Transverse colon (tissue), 4 donors: ENCODE data around the gene ICE2.

Experiments
- CTCF ChIP-seq, 5 experiments: fragments of 200-600 bp in 3 of 5; fragments of 450-650 bp in 2 of 5; sonication (generic) in 3 of 5; IDR thresholded peaks; 1 replicate in 2 of 5; 2 replicates in 3 of 5; pipeline ENCODE4 v1.5.1; 2016 to 2017; ENCODE audit warnings: antibody characterized with exemption in 5 of 5, inconsistent platforms in 3 of 5, mild to moderate bottlenecking in 2 of 5, moderate library complexity in 1 of 5
- EP300 ChIP-seq: sonication (generic); formaldehyde crosslinking; IDR thresholded peaks from one replicate; pipeline ENCODE4 v1.6.1; 2017; ENCODE audit warnings: antibody characterized with exemption, low read depth
- POLR2A ChIP-seq: fragments of 450-650 bp; IDR thresholded peaks from one replicate; pipeline ENCODE4 v1.6.1; 2016; ENCODE audit warnings: antibody characterized with exemption, mild to moderate bottlenecking, moderate library complexity
- POLR2AphosphoS5 ChIP-seq, 3 donors: sonication (generic); formaldehyde crosslinking; IDR thresholded peaks; one replicate each; pipeline ENCODE4 v1.6.1; 2016; ENCODE audit warnings: antibody characterized with exemption in 3 of 3

- TF ChIP-seq CTCF (IDR thresholded peaks at IDR 0.05) (no peak), EP300 (no peak), POLR2A (no peak), POLR2AphosphoS5 (IDR thresholded peaks at IDR 0.05) (no peak)
Observed at GRCh38 chr15:60396560-60396957, 82.4 kb downstream of the ICE2 start.
